ENCODE measurements around the gene PRSS27.

Gene PRSS27

GRCh38 chr16:2752035-2752849 is 32.2 kb upstream of the PRSS27 start, which contains the start of gene SRRM2 (continued):
- TF ChIP-seq ZNF76 (tag by site-specific recombination; IDR thresholded peaks at IDR 0.05; ENCODE audit: borderline replicate concordance, low read depth) (peak; percentile 98), ZNF792 (tag by site-specific recombination; IDR thresholded peaks at IDR 0.05) (no peak), ZNF513 (tag by site-specific recombination; IDR thresholded peaks at IDR 0.05) (peak; percentile 32; the same call in 1 of the 2 replicates), ZNF48 (tag by site-specific recombination; IDR thresholded peaks at IDR 0.05) (no peak), ZNF777 (tag by site-specific recombination; IDR thresholded peaks at IDR 0.05; ENCODE audit: borderline replicate concordance) (peak; percentile 49; the same call in 1 of the 2 replicates), ZNF433 (tag by site-specific recombination; IDR thresholded peaks at IDR 0.05; ENCODE audit: low read depth) (no peak), ZNF549 (tag by site-specific recombination; IDR thresholded peaks at IDR 0.05) (no peak), ZNF623 (tag by site-specific recombination; IDR thresholded peaks at IDR 0.05) (no peak; the same call in 1 of the 2 replicates), ZNF624 (tag by site-specific recombination; IDR thresholded peaks at IDR 0.05) (no peak), ZNF274 (IDR thresholded peaks at IDR 0.05; ENCODE audit: low read length) (no peak), ZNF274 (tag by site-specific recombination; IDR thresholded peaks at IDR 0.05; ENCODE audit: borderline replicate concordance) (no peak), ZNF19 (tag by site-specific recombination; IDR thresholded peaks at IDR 0.05; ENCODE audit: low read depth) (no peak), EGR2 (tag by site-specific recombination; IDR thresholded peaks at IDR 0.05; ENCODE audit: low read depth) (no peak), SCRT1 (tag by site-specific recombination; IDR thresholded peaks at IDR 0.05; ENCODE audit: borderline replicate concordance) (no peak), ZNF830 (tag by site-specific recombination; IDR thresholded peaks at IDR 0.05; ENCODE audit: low read depth) (no peak), ZNF548 (tag by site-specific recombination; IDR thresholded peaks at IDR 0.05) (no peak), KLF16 (tag by site-specific recombination; IDR thresholded peaks at IDR 0.05) (peak; percentile 75), FEZF1 (tag by site-specific recombination; IDR thresholded peaks at IDR 0.05) (peak; percentile 58), HOXD13 (CRISPR knock-in tag; IDR thresholded peaks at IDR 0.05; ENCODE audit: borderline replicate concordance) (peak; percentile 77; the same call in 1 of the 2 replicates), ZNF394 (tag by site-specific recombination; IDR thresholded peaks at IDR 0.05; ENCODE audit: borderline replicate concordance) (peak; percentile 59; the same call in 1 of the 2 replicates), HOXC10 (CRISPR knock-in tag; IDR thresholded peaks at IDR 0.05) (no peak), ZBTB21 (tag by site-specific recombination; IDR thresholded peaks at IDR 0.05) (peak; percentile 57), KLF1 (tag by site-specific recombination; IDR thresholded peaks at IDR 0.05) (peak; percentile 62), ZNF521 (tag by site-specific recombination; IDR thresholded peaks at IDR 0.05) (no peak), ZNF654 (tag by site-specific recombination; IDR thresholded peaks at IDR 0.05; ENCODE audit: low read depth) (no peak), ZNF837 (tag by site-specific recombination; IDR thresholded peaks at IDR 0.05) (no peak), RBAK (tag by site-specific recombination; IDR thresholded peaks at IDR 0.05) (no peak), OVOL3 (tag by site-specific recombination; IDR thresholded peaks at IDR 0.05) (peak; percentile 89), ZFP3 (tag by site-specific recombination; IDR thresholded peaks at IDR 0.05; ENCODE audit: low read depth) (no peak), REPIN1 (tag by site-specific recombination; IDR thresholded peaks at IDR 0.05; ENCODE audit: low read depth) (no peak), ZNF350 (tag by site-specific recombination; IDR thresholded peaks at IDR 0.05) (no peak), ZNF157 (tag by site-specific recombination; IDR thresholded peaks at IDR 0.05) (no peak), ZNF701 (tag by site-specific recombination; IDR thresholded peaks at IDR 0.05) (no peak)
- TF ChIP-seq, protein P1, sequence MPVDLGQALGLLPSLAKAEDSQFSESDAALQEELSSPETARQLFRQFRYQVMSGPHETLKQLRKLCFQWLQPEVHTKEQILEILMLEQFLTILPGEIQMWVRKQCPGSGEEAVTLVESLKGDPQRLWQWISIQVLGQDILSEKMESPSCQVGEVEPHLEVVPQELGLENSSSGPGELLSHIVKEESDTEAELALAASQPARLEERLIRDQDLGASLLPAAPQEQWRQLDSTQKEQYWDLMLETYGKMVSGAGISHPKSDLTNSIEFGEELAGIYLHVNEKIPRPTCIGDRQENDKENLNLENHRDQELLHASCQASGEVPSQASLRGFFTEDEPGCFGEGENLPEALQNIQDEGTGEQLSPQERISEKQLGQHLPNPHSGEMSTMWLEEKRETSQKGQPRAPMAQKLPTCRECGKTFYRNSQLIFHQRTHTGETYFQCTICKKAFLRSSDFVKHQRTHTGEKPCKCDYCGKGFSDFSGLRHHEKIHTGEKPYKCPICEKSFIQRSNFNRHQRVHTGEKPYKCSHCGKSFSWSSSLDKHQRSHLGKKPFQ (tag by site-specific recombination; IDR thresholded peaks at IDR 0.05) = no peak
- TF ChIP-seq, protein P2, sequence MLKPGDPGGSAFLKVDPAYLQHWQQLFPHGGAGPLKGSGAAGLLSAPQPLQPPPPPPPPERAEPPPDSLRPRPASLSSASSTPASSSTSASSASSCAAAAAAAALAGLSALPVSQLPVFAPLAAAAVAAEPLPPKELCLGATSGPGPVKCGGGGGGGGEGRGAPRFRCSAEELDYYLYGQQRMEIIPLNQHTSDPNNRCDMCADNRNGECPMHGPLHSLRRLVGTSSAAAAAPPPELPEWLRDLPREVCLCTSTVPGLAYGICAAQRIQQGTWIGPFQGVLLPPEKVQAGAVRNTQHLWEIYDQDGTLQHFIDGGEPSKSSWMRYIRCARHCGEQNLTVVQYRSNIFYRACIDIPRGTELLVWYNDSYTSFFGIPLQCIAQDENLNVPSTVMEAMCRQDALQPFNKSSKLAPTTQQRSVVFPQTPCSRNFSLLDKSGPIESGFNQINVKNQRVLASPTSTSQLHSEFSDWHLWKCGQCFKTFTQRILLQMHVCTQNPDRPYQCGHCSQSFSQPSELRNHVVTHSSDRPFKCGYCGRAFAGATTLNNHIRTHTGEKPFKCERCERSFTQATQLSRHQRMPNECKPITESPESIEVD (tag by site-specific recombination; IDR thresholded peaks at IDR 0.05) = no peak
- TF ChIP-seq, protein P3, sequence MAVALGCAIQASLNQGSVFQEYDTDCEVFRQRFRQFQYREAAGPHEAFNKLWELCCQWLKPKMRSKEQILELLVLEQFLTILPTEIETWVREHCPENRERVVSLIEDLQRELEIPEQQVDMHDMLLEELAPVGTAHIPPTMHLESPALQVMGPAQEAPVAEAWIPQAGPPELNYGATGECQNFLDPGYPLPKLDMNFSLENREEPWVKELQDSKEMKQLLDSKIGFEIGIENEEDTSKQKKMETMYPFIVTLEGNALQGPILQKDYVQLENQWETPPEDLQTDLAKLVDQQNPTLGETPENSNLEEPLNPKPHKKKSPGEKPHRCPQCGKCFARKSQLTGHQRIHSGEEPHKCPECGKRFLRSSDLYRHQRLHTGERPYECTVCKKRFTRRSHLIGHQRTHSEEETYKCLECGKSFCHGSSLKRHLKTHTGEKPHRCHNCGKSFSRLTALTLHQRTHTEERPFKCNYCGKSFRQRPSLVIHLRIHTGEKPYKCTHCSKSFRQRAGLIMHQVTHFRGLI (tag by site-specific recombination; IDR thresholded peaks at IDR 0.05) = peak; percentile 71
